Coronary artery (tissue), 2 donors: Measurements from ENCODE around the gene CRIP1.
A peak's percentile ranks its signal among the peaks of the same experiment; 100 is the strongest.

Experiments used
- DNase-seq: peaks from one replicate; pipeline ENCODE4 v3.0.0-alpha.2; 2017; ENCODE audit warnings: low spot score
- H3K27ac ChIP-seq, 2 donors: fragments of 200-600 bp; sonication (generic); one replicate each; pipeline ENCODE4 v1.5.1; 2016 to 2019
- H3K4me3 ChIP-seq: fragments of 200-600 bp; sonication (generic); 2 replicates; pipeline ENCODE4 v1.5.1; 2016; ENCODE audit warnings: mild to moderate bottlenecking, moderate library complexity
- CTCF ChIP-seq: fragments of 200-600 bp; sonication (generic); IDR thresholded peaks from one replicate; pipeline ENCODE4 v1.5.1; 2019; ENCODE audit warnings: antibody characterized with exemption

Gene CRIP1

GRCh38 chr14:105492971-105493871 is 6.5 kb downstream of the CRIP1 start:
- no peak overlapping the region for H3K4me3 ChIP-seq
- H3K27ac ChIP-seq: no peak overlapping the region
- peak; percentile 74 for DNase-seq
- TF ChIP-seq CTCF: no peak

GRCh38 chr14:105493921-105494605 is 7.4 kb downstream of the CRIP1 start:
- DNase-seq: peak; percentile 72
- no peak for TF ChIP-seq CTCF
- H3K27ac ChIP-seq: no peak overlapping the region
- no peak overlapping the region for H3K4me3 ChIP-seq

- peak; percentile 62 for DNase-seq
- no peak for TF ChIP-seq CTCF
- Histone ChIP-seq H3K27ac (no peak overlapping the region), H3K4me3 (no peak overlapping the region)
These were observed 7.9 kb downstream of the CRIP1 start for GRCh38 chr14:105494606-105494929.

GRCh38 chr14:105495101-105495989 is 8.7 kb downstream of the CRIP1 start:
- no peak overlapping the region for H3K4me3 ChIP-seq
- peak; percentile 73 for DNase-seq
- no peak overlapping the region for H3K27ac ChIP-seq
- no peak for TF ChIP-seq CTCF

- peak; percentile 73 for DNase-seq
- Histone ChIP-seq H3K4me3 (no peak overlapping the region), H3K27ac (no peak overlapping the region)
- no peak for TF ChIP-seq CTCF
These were observed 9.5 kb downstream of the CRIP1 start for GRCh38 chr14:105495990-105496830.
